Measurements from ENCODE around the gene HUNK.

HUNK gene

DNA sequence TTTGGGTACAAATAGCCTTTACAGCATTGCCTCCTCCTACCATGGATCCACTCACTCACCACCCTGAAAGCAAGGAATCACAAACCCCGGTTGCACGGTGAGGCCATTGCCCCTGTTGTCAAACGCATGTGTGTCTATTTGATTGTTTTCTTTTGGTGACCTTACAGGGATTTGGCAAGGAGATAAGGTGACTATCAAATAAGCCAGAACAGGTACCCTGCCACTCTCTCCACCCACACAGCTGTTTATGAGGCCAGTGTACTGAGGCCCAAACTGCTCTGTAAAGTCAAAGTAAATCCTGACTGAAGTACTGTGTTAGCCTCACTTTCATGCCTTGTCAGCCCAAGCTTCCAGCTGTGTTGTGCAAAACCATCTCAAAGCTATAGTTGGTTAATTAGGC, 136.4 kb downstream of the HUNK start:
- TF ChIP-seq FOXP2 (optimal IDR thresholded peaks at IDR 0.05; ENCODE audit: borderline replicate concordance, extremely low read depth, extremely low read length, insufficient read depth) (no peak), TAF1 (IDR thresholded peaks at IDR 0.05; ENCODE audit: borderline replicate concordance, insufficient read depth, low read length) (no peak), POLR2AphosphoS5 (IDR thresholded peaks at IDR 0.05; ENCODE audit: low read depth, low read length) (no peak), SIN3A (IDR thresholded peaks at IDR 0.05; ENCODE audit: borderline replicate concordance, insufficient read depth, low read length) (no peak)
- TF ChIP-seq, protein P1, sequence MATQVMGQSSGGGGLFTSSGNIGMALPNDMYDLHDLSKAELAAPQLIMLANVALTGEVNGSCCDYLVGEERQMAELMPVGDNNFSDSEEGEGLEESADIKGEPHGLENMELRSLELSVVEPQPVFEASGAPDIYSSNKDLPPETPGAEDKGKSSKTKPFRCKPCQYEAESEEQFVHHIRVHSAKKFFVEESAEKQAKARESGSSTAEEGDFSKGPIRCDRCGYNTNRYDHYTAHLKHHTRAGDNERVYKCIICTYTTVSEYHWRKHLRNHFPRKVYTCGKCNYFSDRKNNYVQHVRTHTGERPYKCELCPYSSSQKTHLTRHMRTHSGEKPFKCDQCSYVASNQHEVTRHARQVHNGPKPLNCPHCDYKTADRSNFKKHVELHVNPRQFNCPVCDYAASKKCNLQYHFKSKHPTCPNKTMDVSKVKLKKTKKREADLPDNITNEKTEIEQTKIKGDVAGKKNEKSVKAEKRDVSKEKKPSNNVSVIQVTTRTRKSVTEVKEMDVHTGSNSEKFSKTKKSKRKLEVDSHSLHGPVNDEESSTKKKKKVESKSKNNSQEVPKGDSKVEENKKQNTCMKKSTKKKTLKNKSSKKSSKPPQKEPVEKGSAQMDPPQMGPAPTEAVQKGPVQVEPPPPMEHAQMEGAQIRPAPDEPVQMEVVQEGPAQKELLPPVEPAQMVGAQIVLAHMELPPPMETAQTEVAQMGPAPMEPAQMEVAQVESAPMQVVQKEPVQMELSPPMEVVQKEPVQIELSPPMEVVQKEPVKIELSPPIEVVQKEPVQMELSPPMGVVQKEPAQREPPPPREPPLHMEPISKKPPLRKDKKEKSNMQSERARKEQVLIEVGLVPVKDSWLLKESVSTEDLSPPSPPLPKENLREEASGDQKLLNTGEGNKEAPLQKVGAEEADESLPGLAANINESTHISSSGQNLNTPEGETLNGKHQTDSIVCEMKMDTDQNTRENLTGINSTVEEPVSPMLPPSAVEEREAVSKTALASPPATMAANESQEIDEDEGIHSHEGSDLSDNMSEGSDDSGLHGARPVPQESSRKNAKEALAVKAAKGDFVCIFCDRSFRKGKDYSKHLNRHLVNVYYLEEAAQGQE (IDR thresholded peaks at IDR 0.05; ENCODE audit: insufficient read depth in 1 of 2, low read depth in 2 of 2, low read length in 2 of 2): no peak

DNA sequence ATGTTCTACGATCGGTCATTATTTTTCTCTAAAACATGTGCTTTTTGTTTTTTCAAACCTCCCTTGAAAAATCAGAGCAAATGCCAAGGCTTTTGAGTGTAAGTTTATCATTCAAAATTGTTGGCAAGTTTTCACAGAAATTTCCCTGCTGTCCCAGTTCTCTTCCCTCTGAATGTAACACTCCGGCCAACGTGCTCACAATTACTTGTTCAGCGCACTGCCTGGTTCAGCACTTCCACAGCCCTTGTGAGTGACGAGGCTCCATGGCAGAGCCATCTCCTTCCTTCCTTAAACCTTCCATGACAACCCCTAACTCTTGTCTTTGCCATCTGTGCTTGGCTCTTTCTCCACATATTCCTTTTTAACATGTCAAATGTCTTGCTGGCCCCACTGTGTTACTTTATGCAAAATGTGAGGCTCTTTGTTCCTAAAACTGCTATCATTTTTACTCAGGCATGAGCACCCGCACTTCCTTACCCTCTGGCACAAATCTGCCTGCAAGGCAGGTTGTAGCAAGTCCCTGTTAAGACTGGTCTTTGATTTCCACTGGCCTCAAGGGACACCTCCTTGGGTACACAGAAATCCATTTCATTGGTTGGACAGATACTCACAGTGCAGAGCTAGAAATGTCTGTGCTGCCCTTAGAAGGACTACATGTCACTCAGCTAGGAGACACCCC, 142.8 kb downstream of the HUNK start:
- TF ChIP-seq TAF1 (IDR thresholded peaks at IDR 0.05; ENCODE audit: borderline replicate concordance, insufficient read depth, low read length): no peak
- no peak for TF ChIP-seq FOXP2 (optimal IDR thresholded peaks at IDR 0.05; ENCODE audit: borderline replicate concordance, extremely low read depth, extremely low read length, insufficient read depth)
- TF ChIP-seq SIN3A (IDR thresholded peaks at IDR 0.05; ENCODE audit: borderline replicate concordance, insufficient read depth, low read length): no peak
- no peak for TF ChIP-seq POLR2AphosphoS5 (IDR thresholded peaks at IDR 0.05; ENCODE audit: low read depth, low read length)

DNA sequence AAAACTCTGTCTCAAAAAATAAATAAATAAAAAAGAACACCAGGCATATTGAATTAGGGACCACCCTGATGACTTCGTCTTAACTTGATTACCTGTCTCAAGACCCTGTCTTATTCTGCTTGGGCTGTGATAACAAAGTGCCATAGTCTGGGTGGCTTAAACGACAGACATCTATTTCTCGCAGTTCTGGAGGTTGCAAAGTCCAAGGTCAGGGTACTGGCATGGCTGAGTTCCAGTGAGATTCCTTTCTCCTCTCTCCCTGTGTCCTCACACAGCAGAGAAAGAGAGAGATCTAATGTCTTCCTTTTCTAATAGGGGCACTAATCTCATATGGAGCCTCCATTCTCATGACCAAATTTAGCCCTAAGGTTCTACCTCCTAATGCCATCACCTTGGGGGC, 145.6 kb downstream of the HUNK start:
- TF ChIP-seq, protein P1 (IDR thresholded peaks at IDR 0.05; ENCODE audit: insufficient read depth in 1 of 2, low read depth in 2 of 2, low read length in 2 of 2): no peak
- TF ChIP-seq TAF1 (IDR thresholded peaks at IDR 0.05; ENCODE audit: borderline replicate concordance, insufficient read depth, low read length): no peak
- no peak for TF ChIP-seq POLR2AphosphoS5 (IDR thresholded peaks at IDR 0.05; ENCODE audit: low read depth, low read length)
- TF ChIP-seq FOXP2 (optimal IDR thresholded peaks at IDR 0.05; ENCODE audit: borderline replicate concordance, extremely low read depth, extremely low read length, insufficient read depth): no peak
- no peak for TF ChIP-seq SIN3A (IDR thresholded peaks at IDR 0.05; ENCODE audit: borderline replicate concordance, insufficient read depth, low read length)

DNA sequence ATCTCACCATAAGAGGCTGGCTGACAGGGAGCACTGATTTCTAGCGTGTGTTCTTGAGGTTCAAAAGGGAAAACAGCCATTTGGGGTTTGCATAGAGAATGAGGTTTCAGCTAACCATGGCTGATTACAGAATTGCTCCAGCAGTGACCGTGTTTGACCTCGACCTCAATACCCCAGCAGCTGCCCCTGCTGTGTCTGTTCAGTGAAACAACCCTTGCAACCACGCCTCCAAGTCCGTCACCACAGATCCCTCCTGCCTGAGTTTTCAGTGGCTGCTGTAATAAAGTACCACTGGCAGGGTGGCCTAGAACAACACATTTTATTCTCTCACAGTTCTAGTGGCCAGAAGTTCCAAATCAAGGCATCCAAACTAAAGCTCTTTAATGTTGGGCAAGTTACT, 147.7 kb downstream of the HUNK start:
- TF ChIP-seq POLR2AphosphoS5 (IDR thresholded peaks at IDR 0.05; ENCODE audit: low read depth, low read length) (no peak), SIN3A (IDR thresholded peaks at IDR 0.05; ENCODE audit: borderline replicate concordance, insufficient read depth, low read length) (no peak), FOXP2 (optimal IDR thresholded peaks at IDR 0.05; ENCODE audit: borderline replicate concordance, extremely low read depth, extremely low read length, insufficient read depth) (no peak), TAF1 (IDR thresholded peaks at IDR 0.05; ENCODE audit: borderline replicate concordance, insufficient read depth, low read length) (no peak)
- TF ChIP-seq, protein P1 (IDR thresholded peaks at IDR 0.05; ENCODE audit: insufficient read depth in 1 of 2, low read depth in 2 of 2, low read length in 2 of 2): no peak

DNA sequence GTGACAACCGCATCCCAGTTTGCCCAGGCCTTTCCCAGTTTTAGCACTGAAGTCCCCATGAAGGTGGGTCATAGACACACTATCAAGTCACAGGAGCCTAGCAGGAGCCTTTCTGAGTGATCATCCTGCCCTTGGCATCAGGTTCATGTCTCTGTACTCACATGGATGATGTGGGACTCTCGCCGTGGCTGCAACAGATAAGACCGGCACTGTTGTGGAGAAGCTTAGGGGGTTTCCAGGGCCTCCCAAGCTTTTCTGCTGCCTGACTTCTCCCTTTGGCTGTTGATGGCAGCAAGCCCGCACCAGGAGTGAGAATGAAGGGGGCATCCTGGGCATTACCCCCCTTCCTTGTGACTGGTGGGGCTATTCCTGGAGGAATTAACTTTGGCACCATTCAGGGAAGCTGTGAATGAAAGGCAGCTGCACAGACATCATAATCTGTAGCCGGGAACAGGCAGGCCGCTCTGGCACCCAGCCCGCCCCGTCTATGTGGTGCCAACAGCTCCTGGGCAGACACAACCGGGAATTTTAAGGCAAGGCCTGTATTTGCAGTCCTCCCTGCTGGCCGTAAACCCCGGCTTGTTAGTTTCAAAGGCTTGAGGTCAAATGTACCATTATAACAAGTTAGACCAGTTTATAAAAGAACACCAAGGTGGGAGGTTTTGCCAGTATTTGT, 148.6 kb downstream of the HUNK start:
- TF ChIP-seq FOXP2 (optimal IDR thresholded peaks at IDR 0.05; ENCODE audit: borderline replicate concordance, extremely low read depth, extremely low read length, insufficient read depth): no peak
- no peak for TF ChIP-seq POLR2AphosphoS5 (IDR thresholded peaks at IDR 0.05; ENCODE audit: low read depth, low read length)
- TF ChIP-seq, protein P1 (IDR thresholded peaks at IDR 0.05; ENCODE audit: insufficient read depth in 1 of 2, low read depth in 2 of 2, low read length in 2 of 2): no peak
- no peak for TF ChIP-seq TAF1 (IDR thresholded peaks at IDR 0.05; ENCODE audit: borderline replicate concordance, insufficient read depth, low read length)
- no peak for TF ChIP-seq SIN3A (IDR thresholded peaks at IDR 0.05; ENCODE audit: borderline replicate concordance, insufficient read depth, low read length)
